GM10266 (cell line): ENCODE data around the gene CBLN2.
A peak's percentile ranks its signal among the peaks of the same experiment; 100 is the strongest.

Source experiments
- DNase-seq: peaks from one replicate; pipeline ENCODE4 v3.0.0; 2012; ENCODE audit errors: extremely low spot score
- TF ChIP-seq, protein P1 (sequence below): IDR thresholded peaks from 2 replicates; pipeline ENCODE4 v1.5.1; 2012; ENCODE audit warnings: mild to moderate bottlenecking, low read depth; ENCODE audit not compliant: control insufficient read depth, insufficient read depth; ENCODE audit errors: missing control alignments

CBLN2 gene

DNA sequence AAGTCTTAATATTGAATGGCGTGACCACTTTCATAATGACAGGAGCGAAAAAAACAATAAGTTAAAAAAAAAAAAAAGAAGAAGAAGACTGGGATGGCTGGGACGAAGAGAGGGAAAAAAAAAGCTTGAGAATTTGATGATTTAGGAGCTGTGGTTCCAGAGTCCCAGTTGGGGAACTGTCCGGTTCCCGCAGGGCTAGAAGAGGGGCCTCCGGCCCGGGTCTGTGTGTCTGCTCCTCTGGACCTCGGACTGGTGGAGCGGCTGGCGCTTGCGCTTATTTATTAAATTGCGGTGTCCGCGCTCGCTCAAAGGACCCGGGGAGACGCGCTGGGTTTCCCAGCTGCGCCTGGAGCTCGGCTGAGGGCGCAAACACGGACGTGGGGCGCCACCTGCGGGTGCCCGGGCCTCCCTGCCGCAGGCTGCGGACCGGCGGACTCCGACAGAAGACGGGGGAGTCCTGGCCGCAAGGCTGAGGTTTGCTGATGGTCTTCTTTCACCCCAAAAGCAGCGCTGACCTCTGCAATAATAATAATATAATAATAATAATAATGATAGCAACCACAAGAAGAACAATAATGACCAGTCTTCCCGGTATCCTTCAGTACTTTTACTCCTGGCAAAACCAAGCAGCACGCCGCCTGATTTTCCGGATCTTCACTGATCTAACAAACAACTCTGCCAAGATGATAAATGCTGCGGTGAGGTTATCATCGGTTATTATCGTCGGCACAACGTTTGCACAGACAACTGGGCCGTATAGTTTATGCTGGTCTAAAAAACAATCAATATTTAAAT, at the start of gene CBLN2:
Gene CBLN2 (minus strand): TSS at position 251 of the 795 bp plus-strand sequence. CDS start 2,182 bp downstream, outside the sequence.
- TF ChIP-seq, protein P1, sequence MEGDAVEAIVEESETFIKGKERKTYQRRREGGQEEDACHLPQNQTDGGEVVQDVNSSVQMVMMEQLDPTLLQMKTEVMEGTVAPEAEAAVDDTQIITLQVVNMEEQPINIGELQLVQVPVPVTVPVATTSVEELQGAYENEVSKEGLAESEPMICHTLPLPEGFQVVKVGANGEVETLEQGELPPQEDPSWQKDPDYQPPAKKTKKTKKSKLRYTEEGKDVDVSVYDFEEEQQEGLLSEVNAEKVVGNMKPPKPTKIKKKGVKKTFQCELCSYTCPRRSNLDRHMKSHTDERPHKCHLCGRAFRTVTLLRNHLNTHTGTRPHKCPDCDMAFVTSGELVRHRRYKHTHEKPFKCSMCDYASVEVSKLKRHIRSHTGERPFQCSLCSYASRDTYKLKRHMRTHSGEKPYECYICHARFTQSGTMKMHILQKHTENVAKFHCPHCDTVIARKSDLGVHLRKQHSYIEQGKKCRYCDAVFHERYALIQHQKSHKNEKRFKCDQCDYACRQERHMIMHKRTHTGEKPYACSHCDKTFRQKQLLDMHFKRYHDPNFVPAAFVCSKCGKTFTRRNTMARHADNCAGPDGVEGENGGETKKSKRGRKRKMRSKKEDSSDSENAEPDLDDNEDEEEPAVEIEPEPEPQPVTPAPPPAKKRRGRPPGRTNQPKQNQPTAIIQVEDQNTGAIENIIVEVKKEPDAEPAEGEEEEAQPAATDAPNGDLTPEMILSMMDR: peak; percentile 87

DNA sequence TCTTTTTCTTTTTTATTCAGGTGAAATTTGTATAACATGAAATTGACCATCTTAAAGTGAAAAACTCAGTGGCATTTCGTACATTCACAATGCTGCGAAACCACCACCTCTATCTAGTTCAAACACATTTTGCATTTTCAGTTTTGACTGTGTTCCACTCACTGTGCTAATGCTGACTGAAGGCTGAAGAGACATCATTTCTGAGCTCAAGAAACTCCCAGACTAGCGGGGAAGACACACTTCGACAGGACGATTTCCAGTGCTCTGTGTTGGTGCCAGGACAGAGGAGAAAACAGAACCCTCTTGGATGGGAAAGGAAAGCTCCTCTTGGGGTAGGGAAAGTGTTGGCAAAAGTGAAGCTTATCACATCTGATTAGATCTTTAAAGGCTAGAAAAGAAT, 44.2 kb upstream of the CBLN2 start:
- TF ChIP-seq, protein P1: no peak
- DNase-seq: no peak

More for the DNA sequence above, at the start of gene CBLN2:
- peak; percentile 85 for DNase-seq

DNA sequence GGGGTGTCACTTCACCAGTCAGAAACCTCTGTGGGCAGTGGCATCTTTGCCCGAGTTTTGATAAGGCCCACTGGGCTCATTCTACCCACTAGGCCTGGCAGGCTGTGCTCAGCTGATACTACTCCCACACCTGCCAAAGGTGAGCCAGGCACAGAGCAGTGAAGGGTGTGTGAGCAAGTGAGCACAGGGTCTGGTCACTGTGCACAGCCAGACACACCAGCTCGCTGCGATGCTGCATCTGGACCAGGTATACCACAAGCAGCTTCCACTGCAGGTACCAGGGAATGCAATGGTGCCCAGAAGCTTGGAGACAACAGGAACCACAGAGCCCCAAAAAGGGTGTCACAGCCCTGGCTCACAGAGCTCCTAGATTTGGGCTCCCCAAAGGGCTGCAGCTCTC, 40.6 kb upstream of the CBLN2 start:
- TF ChIP-seq, protein P1: no peak
- no peak for DNase-seq

DNA sequence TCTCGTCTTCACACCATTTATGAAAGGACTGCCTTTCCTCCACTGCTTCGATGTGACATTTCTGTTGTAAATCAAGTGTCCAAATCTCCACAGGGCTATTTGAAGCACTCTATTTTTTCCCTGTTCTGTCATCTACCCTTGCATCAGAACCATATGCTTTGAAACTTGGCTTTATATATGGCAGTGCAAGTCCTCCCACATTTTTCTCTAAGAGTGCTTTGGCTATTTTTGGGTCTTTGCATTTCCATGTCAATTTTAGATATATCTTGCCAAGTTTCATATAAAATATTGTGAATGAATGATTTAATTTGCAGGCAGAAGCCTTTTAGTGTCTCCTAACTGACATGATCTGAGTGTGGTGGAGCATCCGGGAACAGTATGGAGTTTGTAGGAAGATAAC, 37.8 kb upstream of the CBLN2 start:
- TF ChIP-seq, protein P1: no peak
- DNase-seq: no peak

DNA sequence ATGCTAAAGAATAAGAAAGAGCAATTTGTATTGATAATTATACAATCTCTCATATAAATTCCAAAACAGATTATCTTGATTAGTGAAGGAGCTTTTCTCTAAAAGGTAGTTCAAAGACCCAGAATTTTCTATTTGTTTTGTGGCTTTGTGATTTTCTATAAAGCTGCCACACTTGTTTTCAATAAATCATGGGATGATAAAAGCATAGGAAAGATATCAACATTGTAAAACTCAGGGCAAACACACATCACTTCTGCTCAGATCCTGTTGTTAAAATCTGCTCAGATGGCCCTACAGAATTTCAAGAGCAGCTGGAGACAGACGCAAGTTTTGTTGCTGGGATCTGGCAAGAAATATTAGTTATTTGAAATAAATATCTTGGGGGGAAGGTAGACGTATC, 28.8 kb upstream of the CBLN2 start:
- no peak for DNase-seq
- TF ChIP-seq, protein P1: no peak

DNA sequence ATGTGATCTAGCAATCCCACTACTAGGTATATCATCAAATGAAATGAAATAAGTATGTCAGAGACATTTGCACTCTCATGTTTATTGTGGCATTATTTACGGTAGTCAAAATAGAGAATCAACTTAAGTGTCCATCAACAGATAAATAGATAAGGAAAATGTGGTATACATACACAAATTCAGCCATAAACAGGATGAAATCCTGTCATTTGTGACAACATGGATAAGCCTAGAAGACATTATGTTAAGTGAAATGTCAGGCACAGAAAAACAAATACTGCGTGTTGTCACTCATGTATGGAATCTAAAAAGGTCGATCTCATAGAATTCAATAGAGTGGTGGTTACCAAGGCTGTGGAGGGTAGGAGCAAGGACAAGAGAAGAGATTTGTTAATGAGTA, 22.1 kb upstream of the CBLN2 start:
- no peak for DNase-seq
- TF ChIP-seq, protein P1: no peak

DNA sequence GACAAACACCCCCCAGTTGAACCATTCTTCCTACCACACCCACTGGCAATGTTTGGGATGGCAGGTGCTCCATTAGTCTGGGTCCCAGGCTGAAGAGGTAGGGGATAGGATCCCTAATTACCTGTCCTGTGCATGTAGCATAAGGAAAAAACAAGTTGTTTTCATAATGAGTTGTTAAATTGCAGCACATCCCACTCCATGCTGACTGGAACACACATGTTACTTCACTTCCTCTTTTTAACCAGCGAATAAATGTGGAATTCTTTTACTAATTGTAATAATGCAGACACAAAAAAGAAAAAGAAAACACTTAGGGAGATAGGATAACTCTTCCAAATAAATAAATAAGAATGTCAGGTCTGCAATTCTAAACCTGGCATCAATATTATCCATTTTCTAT, 11.8 kb upstream of the CBLN2 start:
- TF ChIP-seq, protein P1: no peak
- no peak for DNase-seq
